GM13976 (cell line): Measurements from ENCODE around the gene LRP8.
"Not testable (repeated sequence)": the region's sequence is repeated elsewhere in the genome, so short reads cannot be mapped to it uniquely, and the experiment has no call there.

Source experiments
- DNase-seq: peaks from one replicate; pipeline ENCODE4 v3.0.0; 2012; ENCODE audit warnings: low spot score
- in situ Hi-C: fragments of 300-500 bp; cut with MboI; formaldehyde crosslinking; loops from one replicate; pipeline ENCODE4 v1.12.0; 2022; ENCODE audit warnings: low sequenced_read_pairs, mixed read lengths, inconsistent platforms; ENCODE audit not compliant: unreplicated experiment
- TF ChIP-seq, protein P1 (sequence below): IDR thresholded peaks from 2 replicates; pipeline ENCODE4 v1.5.1; 2012; ENCODE audit warnings: borderline replicate concordance, mild to moderate bottlenecking; ENCODE audit not compliant: insufficient read depth; ENCODE audit errors: extremely low read depth, missing control alignments, control extremely low read depth

LRP8 gene

DNA sequence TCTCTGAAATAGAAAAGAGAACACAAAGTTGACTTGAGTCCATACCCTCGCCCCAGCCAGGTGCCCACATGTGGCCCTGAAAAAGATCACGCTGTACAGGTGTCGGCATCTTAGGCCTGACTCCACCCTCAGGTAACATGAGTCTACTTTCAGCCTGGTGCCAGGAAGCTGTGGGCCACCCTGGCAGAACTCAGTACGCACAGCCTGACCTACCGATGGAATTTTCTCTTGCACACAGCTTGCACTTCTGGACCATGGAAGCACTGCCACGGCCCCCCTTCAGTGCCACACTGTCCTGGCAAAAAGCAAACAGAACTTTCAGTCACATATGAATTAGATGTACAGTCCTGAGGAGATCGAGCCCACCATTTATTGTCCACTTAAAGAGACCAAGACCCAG lies 109.7 kb downstream of the LRP8 start:
- in situ Hi-C loops = no loop called here
- TF ChIP-seq, protein P1, sequence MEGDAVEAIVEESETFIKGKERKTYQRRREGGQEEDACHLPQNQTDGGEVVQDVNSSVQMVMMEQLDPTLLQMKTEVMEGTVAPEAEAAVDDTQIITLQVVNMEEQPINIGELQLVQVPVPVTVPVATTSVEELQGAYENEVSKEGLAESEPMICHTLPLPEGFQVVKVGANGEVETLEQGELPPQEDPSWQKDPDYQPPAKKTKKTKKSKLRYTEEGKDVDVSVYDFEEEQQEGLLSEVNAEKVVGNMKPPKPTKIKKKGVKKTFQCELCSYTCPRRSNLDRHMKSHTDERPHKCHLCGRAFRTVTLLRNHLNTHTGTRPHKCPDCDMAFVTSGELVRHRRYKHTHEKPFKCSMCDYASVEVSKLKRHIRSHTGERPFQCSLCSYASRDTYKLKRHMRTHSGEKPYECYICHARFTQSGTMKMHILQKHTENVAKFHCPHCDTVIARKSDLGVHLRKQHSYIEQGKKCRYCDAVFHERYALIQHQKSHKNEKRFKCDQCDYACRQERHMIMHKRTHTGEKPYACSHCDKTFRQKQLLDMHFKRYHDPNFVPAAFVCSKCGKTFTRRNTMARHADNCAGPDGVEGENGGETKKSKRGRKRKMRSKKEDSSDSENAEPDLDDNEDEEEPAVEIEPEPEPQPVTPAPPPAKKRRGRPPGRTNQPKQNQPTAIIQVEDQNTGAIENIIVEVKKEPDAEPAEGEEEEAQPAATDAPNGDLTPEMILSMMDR = no peak
- no peak for DNase-seq

DNA sequence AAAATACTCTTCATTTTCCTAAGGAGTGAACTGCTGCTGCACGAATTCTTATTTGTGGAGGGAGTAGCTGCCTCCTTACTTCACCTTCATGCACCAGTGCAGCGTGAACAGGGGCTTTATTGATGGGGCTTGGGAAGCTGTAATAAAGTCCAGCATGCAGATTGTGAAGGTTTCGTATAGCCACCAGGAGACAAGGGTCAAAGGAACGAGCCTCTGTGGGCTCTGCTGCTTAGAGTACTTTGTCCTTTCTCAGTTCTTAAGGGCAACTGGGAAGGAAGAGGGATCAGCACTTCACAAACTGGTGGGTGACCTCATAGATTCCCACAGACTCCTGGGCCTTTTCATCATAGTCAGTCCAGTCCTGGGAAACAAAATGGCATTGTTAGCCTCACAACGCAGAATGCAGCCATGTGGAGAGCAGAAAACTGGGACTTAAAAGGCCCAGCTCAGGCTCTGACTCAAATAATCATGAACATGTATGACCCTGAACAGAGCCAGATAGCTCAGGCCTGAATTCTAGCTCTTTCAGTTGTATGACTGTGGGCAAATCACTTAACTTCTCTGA lies 113.4 kb downstream of the LRP8 start:
- TF ChIP-seq, protein P1 = no peak
- DNase-seq = no peak
- in situ Hi-C loops = no loop called here

GRCh38 chr1:53210954-53211353 lies 116.9 kb downstream of the LRP8 start:
- TF ChIP-seq, protein P1 = no peak
- DNase-seq = no peak
- in situ Hi-C loops = no loop called here

GRCh38 chr1:53210352-53210751 lies 117.5 kb downstream of the LRP8 start:
- no peak for DNase-seq
- TF ChIP-seq, protein P1 = no peak
- in situ Hi-C loops = no loop called here

DNA sequence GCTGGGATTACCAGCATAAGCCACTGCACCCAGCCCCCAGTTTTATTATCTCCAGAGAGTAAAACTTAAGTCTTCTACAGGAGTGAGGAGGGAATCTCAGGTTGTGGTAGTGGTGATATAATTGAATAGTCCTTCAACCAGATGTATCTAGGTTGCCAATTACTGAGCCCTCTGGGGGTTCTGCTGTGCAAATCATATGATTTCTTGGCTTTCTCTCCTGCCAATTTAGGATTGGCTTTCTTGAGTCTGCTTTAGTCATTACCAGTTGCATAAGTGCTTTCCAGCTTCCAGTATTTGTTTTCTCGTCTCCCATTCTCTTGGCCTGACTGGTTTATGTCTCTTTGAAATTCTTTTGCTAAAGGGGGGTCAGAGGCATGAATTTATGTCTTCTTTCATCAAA lies 120.1 kb downstream of the LRP8 start:
- DNase-seq = no peak
- in situ Hi-C loops = no loop called here
- TF ChIP-seq, protein P1 = no peak

DNA sequence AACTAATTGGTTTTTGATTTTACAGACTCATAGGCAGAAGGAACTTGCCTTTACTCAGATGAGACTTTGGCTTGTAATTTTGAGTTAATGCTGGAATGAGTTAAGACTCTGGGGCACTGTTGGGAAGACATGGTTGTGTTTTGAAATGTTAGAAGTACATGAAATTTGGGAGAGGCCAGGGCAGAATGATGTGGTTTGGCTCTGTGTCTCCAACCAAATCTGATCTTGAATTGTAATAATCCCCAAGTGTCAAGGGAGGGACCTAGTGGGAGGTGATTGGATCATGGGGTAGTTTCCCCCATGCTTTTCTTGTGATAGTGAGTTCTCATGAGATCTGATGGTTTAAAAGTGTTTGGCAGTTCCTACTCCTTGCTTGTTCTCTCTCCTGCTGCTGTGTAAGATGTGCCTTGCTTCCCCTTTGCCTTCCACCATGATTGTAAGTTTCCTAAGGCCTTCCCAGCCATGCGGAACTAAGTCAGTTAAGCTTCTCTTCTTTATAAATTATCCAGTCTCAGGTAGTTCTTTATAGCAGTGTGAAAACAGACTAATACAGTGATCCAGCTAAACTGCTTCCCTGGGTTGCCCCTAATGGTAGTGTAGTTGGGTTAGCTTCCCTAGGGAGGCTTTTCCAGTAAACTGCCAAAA lies 121.0 kb downstream of the LRP8 start:
- TF ChIP-seq, protein P1 = no peak
- in situ Hi-C loops = no loop called here

DNA sequence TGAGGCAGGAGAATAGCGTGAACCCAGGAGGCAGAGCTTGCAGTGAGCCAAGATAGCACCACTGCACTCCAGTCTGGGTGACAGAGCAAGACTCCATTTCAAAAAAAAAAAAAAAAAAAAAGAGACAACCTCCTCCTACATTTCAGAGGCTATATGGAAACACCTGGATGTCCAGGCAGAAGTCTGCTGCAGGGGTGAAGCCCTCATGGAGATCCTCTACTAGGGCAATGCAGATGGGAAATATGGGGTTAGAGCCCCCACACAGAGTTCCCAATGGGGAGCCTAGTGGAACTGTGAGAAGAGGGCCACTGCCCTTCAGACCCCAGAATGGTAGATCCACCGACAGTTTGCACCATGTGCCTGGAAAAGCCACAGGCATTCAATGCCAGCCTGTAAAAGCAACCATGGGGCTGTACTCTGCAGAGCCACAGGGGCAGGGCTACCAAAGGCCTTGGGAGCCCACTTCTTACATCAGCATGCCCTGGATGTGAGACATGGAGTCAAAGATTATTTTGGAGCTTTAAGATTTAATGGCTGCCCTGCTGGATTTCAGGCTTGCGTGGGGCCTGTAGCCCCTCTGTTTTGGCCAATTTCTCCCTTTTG lies 121.7 kb downstream of the LRP8 start:
- DNase-seq, in situ Hi-C loops: not testable (repeated sequence)

More for the DNA sequence above, 121.0 kb downstream of the LRP8 start:
- DNase-seq = no peak

DNA sequence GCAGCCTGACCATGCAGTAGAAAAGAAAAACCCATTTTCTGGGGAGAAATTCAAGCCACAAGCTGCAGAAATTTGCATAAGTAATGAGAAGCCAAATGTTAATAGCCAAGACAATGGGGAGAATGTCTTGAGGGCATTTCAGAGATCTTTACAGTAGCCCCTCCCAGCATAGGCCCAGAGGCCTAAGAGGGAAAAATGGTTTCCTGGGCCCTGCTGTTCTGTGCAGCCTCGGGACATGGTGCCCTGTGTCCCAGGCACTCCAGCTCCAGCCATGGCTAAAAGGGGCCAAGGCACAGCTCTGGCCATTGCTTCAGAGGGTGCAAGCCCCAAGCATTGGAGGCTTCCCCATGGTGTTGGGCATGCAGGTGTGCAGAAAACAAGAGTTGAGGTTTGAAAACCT lies 122.4 kb downstream of the LRP8 start:
- in situ Hi-C loops, DNase-seq: not testable (repeated sequence)
